H9 (cell line): Measurements from ENCODE around the gene TMA7B. TPM values are rescaled to one million over a fixed set of nuclear protein-coding genes. Genes with fewer than 3 reads are reported as not detected.

ENCODE experiments used
- DNase-seq: peaks from one replicate; pipeline ENCODE4 v3.0.0-alpha.2; 2017
- H2AFZ ChIP-seq: one replicate; pipeline ENCODE4 v1.6.1; 2013; ENCODE audit warnings: mild to moderate bottlenecking, low read length, control low read depth, moderate library complexity
- H2AK5ac ChIP-seq: 2 replicates; pipeline ENCODE4 v1.6.1; 2013; ENCODE audit warnings: low read length, control low read depth, mixed read lengths; ENCODE audit not compliant: insufficient read length
- H2BK120ac ChIP-seq: one replicate; pipeline ENCODE4 v1.6.1; 2013; ENCODE audit warnings: low read depth, mild to moderate bottlenecking, low read length, control low read depth, inconsistent platforms; ENCODE audit not compliant: poor library complexity, severe bottlenecking
- H2BK12ac ChIP-seq: 2 replicates; pipeline ENCODE4 v1.6.1; 2013; ENCODE audit warnings: low read length, control low read depth, mixed read lengths, low read depth; ENCODE audit not compliant: insufficient read length
- H2BK15ac ChIP-seq: 2 replicates; pipeline ENCODE4 v1.6.1; 2013; ENCODE audit warnings: low read depth, low read length, control low read depth
- H2BK20ac ChIP-seq: one replicate; pipeline ENCODE4 v1.6.1; 2013; ENCODE audit warnings: low read depth, mild to moderate bottlenecking, low read length, control low read depth, inconsistent platforms; ENCODE audit not compliant: poor library complexity, severe bottlenecking
- H2BK5ac ChIP-seq: 2 replicates; pipeline ENCODE4 v1.6.1; 2013; ENCODE audit warnings: low read length, control low read depth, mixed read lengths; ENCODE audit not compliant: insufficient read length
- H3K14ac ChIP-seq: 2 replicates; pipeline ENCODE4 v1.6.1; 2013; ENCODE audit warnings: low read length, control low read depth; ENCODE audit not compliant: insufficient read depth
- H3K18ac ChIP-seq: 2 replicates; pipeline ENCODE4 v1.6.1; 2013; ENCODE audit warnings: low read depth, mild to moderate bottlenecking, mixed read lengths, low read length, control low read depth; ENCODE audit not compliant: insufficient read length
- H3K23ac ChIP-seq: 2 replicates; pipeline ENCODE4 v1.6.1; 2013; ENCODE audit warnings: low read length, control low read depth, mixed read lengths, low read depth; ENCODE audit not compliant: insufficient read length
- H3K23me2 ChIP-seq: 2 replicates; pipeline ENCODE4 v1.6.1; 2013; ENCODE audit warnings: low read depth, mild to moderate bottlenecking, mixed read lengths, low read length, control low read depth; ENCODE audit not compliant: insufficient read length, poor library complexity, severe bottlenecking
- H3K27ac ChIP-seq: 2 replicates; pipeline ENCODE4 v1.5.1; 2013; ENCODE audit warnings: low read length, control low read depth, mixed read lengths, low read depth; ENCODE audit not compliant: insufficient read length
- H3K27me3 ChIP-seq: 2 replicates; pipeline ENCODE4 v1.6.1; 2013; ENCODE audit warnings: low read length, control low read depth, inconsistent platforms; ENCODE audit not compliant: insufficient read depth
- H3K4ac ChIP-seq: 2 replicates; pipeline ENCODE4 v1.6.1; 2013; ENCODE audit warnings: low read depth, mild to moderate bottlenecking, control low read depth, inconsistent platforms, low read length, moderate library complexity
- H3K4me1 ChIP-seq: 2 replicates; pipeline ENCODE4 v1.6.1; 2013; ENCODE audit warnings: low read length, control low read depth, inconsistent platforms; ENCODE audit not compliant: insufficient read depth
- H3K4me2 ChIP-seq: 2 replicates; pipeline ENCODE4 v1.6.1; 2013; ENCODE audit warnings: low read length, control low read depth, mixed read lengths; ENCODE audit not compliant: insufficient read length, insufficient read depth
- H3K56ac ChIP-seq: 2 replicates; pipeline ENCODE4 v1.6.1; 2013; ENCODE audit warnings: low read depth, mild to moderate bottlenecking, mixed read lengths, low read length, control low read depth; ENCODE audit not compliant: insufficient read length
- H3K79me1 ChIP-seq: 2 replicates; pipeline ENCODE4 v1.6.1; 2013; ENCODE audit warnings: low read depth, mild to moderate bottlenecking, moderate library complexity, low read length, control low read depth, inconsistent platforms; ENCODE audit not compliant: insufficient read depth, poor library complexity, severe bottlenecking
- H3K79me2 ChIP-seq: 2 replicates; pipeline ENCODE4 v1.6.1; 2013; ENCODE audit warnings: low read length, control low read depth, inconsistent platforms; ENCODE audit not compliant: insufficient read depth
- H3K9ac ChIP-seq: 2 replicates; pipeline ENCODE4 v1.6.1; 2013; ENCODE audit warnings: low read length, control low read depth, mixed read lengths; ENCODE audit not compliant: insufficient read length; ENCODE audit errors: extremely low read depth
- H3K9me3 ChIP-seq: one replicate; pipeline ENCODE4 v1.6.1; 2013; ENCODE audit warnings: low read depth, low read length, inconsistent platforms; ENCODE audit not compliant: control insufficient read depth
- H3T11ph ChIP-seq: one replicate; pipeline ENCODE4 v1.6.1; 2013; ENCODE audit warnings: mild to moderate bottlenecking, low read length, control low read depth, inconsistent platforms
- H4K20me1 ChIP-seq: one replicate; pipeline ENCODE4 v1.6.1; 2013; ENCODE audit not compliant: control insufficient read depth, insufficient read length, insufficient read depth
- H4K5ac ChIP-seq: 2 replicates; pipeline ENCODE4 v1.6.1; 2013; ENCODE audit warnings: low read depth, mild to moderate bottlenecking, mixed read lengths, low read length, control low read depth; ENCODE audit not compliant: insufficient read length
- H4K8ac ChIP-seq: replicated peaks from 2 replicates; pipeline ENCODE4 v1.6.1; 2013; ENCODE audit warnings: low read length, control low read depth, mixed read lengths, low read depth; ENCODE audit not compliant: insufficient read length
- H4K91ac ChIP-seq: 2 replicates; pipeline ENCODE4 v1.6.1; 2013; ENCODE audit warnings: low read depth, mild to moderate bottlenecking, moderate library complexity, mixed read lengths, low read length, control low read depth; ENCODE audit not compliant: insufficient read length
- H3K27ac Mint-ChIP-seq, 3 experiments: 2 replicates in 2 of 3; 3 replicates in 1 of 3; pipeline ENCODE4 v1.8.0; 2020 to 2021; ENCODE audit warnings: mixed read lengths in 3 of 3, mild to moderate bottlenecking in 1 of 3, moderate library complexity in 1 of 3
- H3K27me3 Mint-ChIP-seq: 2 replicates; pipeline ENCODE4 v1.8.0; 2021; ENCODE audit warnings: low read depth, mild to moderate bottlenecking, moderate library complexity, mixed read lengths
- H3K36me3 Mint-ChIP-seq, 3 experiments: 2 replicates in 2 of 3; 3 replicates in 1 of 3; pipeline ENCODE4 v1.8.0; 2020 to 2021; ENCODE audit warnings: low read depth in 3 of 3, mixed read lengths in 3 of 3; ENCODE audit not compliant: insufficient read depth in 1 of 3
- H3K4me1 Mint-ChIP-seq, 2 experiments: 2 replicates each; pipeline ENCODE4 v1.8.0; 2020; ENCODE audit warnings: mixed read lengths in 2 of 2
- H3K4me3 Mint-ChIP-seq, 2 experiments: 2 replicates in 1 of 2; 3 replicates in 1 of 2; pipeline ENCODE4 v1.8.0; 2020 to 2021; ENCODE audit warnings: mild to moderate bottlenecking in 2 of 2, mixed read lengths in 2 of 2, moderate library complexity in 1 of 2
- H3K9me3 Mint-ChIP-seq, 2 experiments: 2 replicates in 1 of 2; 3 replicates in 1 of 2; pipeline ENCODE4 v1.8.0; 2020; ENCODE audit warnings: mild to moderate bottlenecking in 2 of 2, mixed read lengths in 2 of 2, moderate library complexity in 1 of 2
- CTCF ChIP-seq: fragments of 200-600 bp; sonication (generic); conservative IDR thresholded peaks from 3 replicates; pipeline ENCODE4 v1.8.0; 2021; ENCODE audit warnings: antibody characterized with exemption, mild to moderate bottlenecking
- WGBS: extraction: QIAGEN DNeasy Blood & Tissue Kit; methylation state at CpG from one replicate; pipeline ENCODE4 v1.1.7; 2013; ENCODE audit warnings: missing lambda C conversion rate, low lambda C conversion rate, mixed read lengths; ENCODE audit not compliant: insufficient read length; ENCODE audit errors: extremely low coverage; 5-methylcytosine and 5-hydroxymethylcytosine counted together
- total RNA-seq: library from RNA; stranded (reverse); gene quantifications from 2 replicates; pipeline ENCODE4 v1.2.1, GENCODE V29; 2021

Gene TMA7B
- total RNA-seq, 1 experiment from 2014 or later, result not detected

- Mint-ChIP-seq H3K27me3 (peaks cover 18% of the 10 kb centered on the region), H3K4me3 (no peak overlapping the region; a peak in 1 of 5 replicates), H3K36me3 (no peaks in the 10 kb centered on the region; a peak in 1 of 7 replicates), H3K4me1 (peaks cover 23 to 27% of the 10 kb centered on the region in 2 experiments), H3K27ac (peak overlapping the region in 1 of 3 experiments; percentile 41; a peak in 1 of 7 replicates), H3K9me3 (no peaks in the 10 kb centered on the region)
- Histone ChIP-seq H3K9ac (no peak overlapping the region), H4K91ac (no peak overlapping the region), H3K79me1 (no peaks in the 10 kb centered on the region), H3T11ph (no peak overlapping the region), H3K79me2 (no peaks in the 10 kb centered on the region), H3K27ac (no peak overlapping the region), H3K23me2 (no peaks in the 10 kb centered on the region), H3K4ac (no peak overlapping the region), H4K8ac (no peak overlapping the region), H2AK5ac (no peak overlapping the region), H2BK5ac (no peak overlapping the region), H3K18ac (no peak overlapping the region), H2BK120ac (no peak overlapping the region), H2BK20ac (no peak overlapping the region), H2BK12ac (no peak overlapping the region), H3K56ac (no peak overlapping the region), H2BK15ac (no peak overlapping the region), H4K5ac (no peak overlapping the region), H3K23ac (no peak overlapping the region), H3K27me3 (no peaks in the 10 kb centered on the region), H4K20me1 (no peaks in the 10 kb centered on the region), H3K4me1 (0 out of 2 replicates have a peak, but pooled peaks cover 3% of the 10 kb centered on the region), H3K14ac (no peak overlapping the region), H2AFZ (no peak overlapping the region), H3K9me3 (no peaks in the 10 kb centered on the region), H3K4me2 (no peak overlapping the region)
- TF ChIP-seq CTCF, result no peak
- DNase-seq, result no peak
- WGBS, result no CpG with 5 or more reads among the region's 11 CpGs
These were observed 1.1 kb upstream of the TMA7B start for GRCh38 chr22:39958949-39959639.
